ENCODE measurements around the gene TRMT112. TPM values are rescaled to one million over a fixed set of nuclear protein-coding genes. Genes with fewer than 3 reads are reported as not detected.

TRMT112 gene
- total RNA-seq, 2 experiments from 2014 or later, result 205 to 322 TPM

- no peaks in the 10 kb centered on the region for H4K20me1 ChIP-seq (ENCODE audit: insufficient read depth, low read length)
These were observed 2.4 kb downstream of the TRMT112 start for GRCh38 chr11:64314805-64315561.

GRCh38 chr11:64314146-64314804 is 3.1 kb downstream of the TRMT112 start:
- Histone ChIP-seq H4K20me1 (ENCODE audit: insufficient read depth, low read length) (no peaks in the 10 kb centered on the region), H3K27ac (ENCODE audit: low read depth, low read length, poor library complexity, severe bottlenecking) (no peak overlapping the region), H3K9me3 (ENCODE audit: low read length) (no peaks in the 10 kb centered on the region), H2AFZ (ENCODE audit: low read length) (no peak overlapping the region), H3K4me1 (ENCODE audit: insufficient read depth, low read length, poor library complexity, severe bottlenecking) (peaks cover 22% of the 10 kb centered on the region), H3K4me2 (ENCODE audit: low read length) (no peak overlapping the region), H3K36me3 (ENCODE audit: insufficient read depth, low read length) (peaks cover 69% of the 10 kb centered on the region), H3K9me2 (ENCODE audit: insufficient read depth, low read length) (no peaks in the 10 kb centered on the region), H3K4me3 (ENCODE audit: low read depth, low read length, poor library complexity, severe bottlenecking) (no peak overlapping the region), H3K79me2 (ENCODE audit: insufficient read depth, low read depth, low read length) (peaks cover 14% of the 10 kb centered on the region; the same call in 1 of the 2 replicates)
- no peak for TF ChIP-seq EZH2phosphoT487 (IDR thresholded peaks at IDR 0.05; ENCODE audit: borderline replicate concordance, low read depth, low read length)
- TF ChIP-seq, protein P1, sequence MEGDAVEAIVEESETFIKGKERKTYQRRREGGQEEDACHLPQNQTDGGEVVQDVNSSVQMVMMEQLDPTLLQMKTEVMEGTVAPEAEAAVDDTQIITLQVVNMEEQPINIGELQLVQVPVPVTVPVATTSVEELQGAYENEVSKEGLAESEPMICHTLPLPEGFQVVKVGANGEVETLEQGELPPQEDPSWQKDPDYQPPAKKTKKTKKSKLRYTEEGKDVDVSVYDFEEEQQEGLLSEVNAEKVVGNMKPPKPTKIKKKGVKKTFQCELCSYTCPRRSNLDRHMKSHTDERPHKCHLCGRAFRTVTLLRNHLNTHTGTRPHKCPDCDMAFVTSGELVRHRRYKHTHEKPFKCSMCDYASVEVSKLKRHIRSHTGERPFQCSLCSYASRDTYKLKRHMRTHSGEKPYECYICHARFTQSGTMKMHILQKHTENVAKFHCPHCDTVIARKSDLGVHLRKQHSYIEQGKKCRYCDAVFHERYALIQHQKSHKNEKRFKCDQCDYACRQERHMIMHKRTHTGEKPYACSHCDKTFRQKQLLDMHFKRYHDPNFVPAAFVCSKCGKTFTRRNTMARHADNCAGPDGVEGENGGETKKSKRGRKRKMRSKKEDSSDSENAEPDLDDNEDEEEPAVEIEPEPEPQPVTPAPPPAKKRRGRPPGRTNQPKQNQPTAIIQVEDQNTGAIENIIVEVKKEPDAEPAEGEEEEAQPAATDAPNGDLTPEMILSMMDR (conservative IDR thresholded peaks at IDR 0.05; ENCODE audit: low read length), result peak; percentile 29; the same call in 1 of the 2 replicates
- no peak for DNase-seq (ENCODE audit: low spot score)
- ChIA-PET POLR2A (no interaction called here), CTCF (ENCODE audit: unreplicated experiment) (no interaction called here)
- intact Hi-C loops (cut with micrococcal nuclease; ENCODE audit: unreplicated experiment), result no loop called here
- no TSS peak for BruUV-seq (replicated peaks)

More at GRCh38 chr11:64314805-64315561, 2.4 kb downstream of the TRMT112 start:
- TF ChIP-seq, protein P1 (conservative IDR thresholded peaks at IDR 0.05; ENCODE audit: low read length), result 0 out of 2 replicates have a peak, but pooled peaks have one; percentile 22
- no peak for TF ChIP-seq EZH2phosphoT487 (IDR thresholded peaks at IDR 0.05; ENCODE audit: borderline replicate concordance, low read depth, low read length)
- intact Hi-C loops (cut with micrococcal nuclease; ENCODE audit: unreplicated experiment), result no loop called here
- Histone ChIP-seq H3K36me3 (ENCODE audit: insufficient read depth, low read length) (peaks cover 67% of the 10 kb centered on the region), H2AFZ (ENCODE audit: low read length) (no peak overlapping the region), H3K79me2 (ENCODE audit: insufficient read depth, low read depth, low read length) (peaks cover 17% of the 10 kb centered on the region; the same call in 1 of the 2 replicates), H3K4me3 (ENCODE audit: low read depth, low read length, poor library complexity, severe bottlenecking) (no peak overlapping the region), H3K27ac (ENCODE audit: low read depth, low read length, poor library complexity, severe bottlenecking) (no peak overlapping the region), H3K9me3 (ENCODE audit: low read length) (no peaks in the 10 kb centered on the region), H3K4me2 (ENCODE audit: low read length) (peak overlapping the region; percentile 77; the same call in 1 of the 2 replicates), H3K9me2 (ENCODE audit: insufficient read depth, low read length) (no peaks in the 10 kb centered on the region), H3K4me1 (ENCODE audit: insufficient read depth, low read length, poor library complexity, severe bottlenecking) (peaks cover 29% of the 10 kb centered on the region)
- no peak for DNase-seq (ENCODE audit: low spot score)
- POLR2A ChIA-PET, result no interaction called here
- BruUV-seq (replicated peaks), result no TSS peak
- CTCF ChIA-PET (ENCODE audit: unreplicated experiment), result no interaction called here

All from OCI-LY7 (cell line).